Measurements from ENCODE around the gene PLEKHA7. TPM values are rescaled to one million over a fixed set of nuclear protein-coding genes. Genes with fewer than 3 reads are reported as not detected.

The PLEKHA7 gene
- total RNA-seq, 1 experiment from 2014 or later = 4.4 TPM

DNA sequence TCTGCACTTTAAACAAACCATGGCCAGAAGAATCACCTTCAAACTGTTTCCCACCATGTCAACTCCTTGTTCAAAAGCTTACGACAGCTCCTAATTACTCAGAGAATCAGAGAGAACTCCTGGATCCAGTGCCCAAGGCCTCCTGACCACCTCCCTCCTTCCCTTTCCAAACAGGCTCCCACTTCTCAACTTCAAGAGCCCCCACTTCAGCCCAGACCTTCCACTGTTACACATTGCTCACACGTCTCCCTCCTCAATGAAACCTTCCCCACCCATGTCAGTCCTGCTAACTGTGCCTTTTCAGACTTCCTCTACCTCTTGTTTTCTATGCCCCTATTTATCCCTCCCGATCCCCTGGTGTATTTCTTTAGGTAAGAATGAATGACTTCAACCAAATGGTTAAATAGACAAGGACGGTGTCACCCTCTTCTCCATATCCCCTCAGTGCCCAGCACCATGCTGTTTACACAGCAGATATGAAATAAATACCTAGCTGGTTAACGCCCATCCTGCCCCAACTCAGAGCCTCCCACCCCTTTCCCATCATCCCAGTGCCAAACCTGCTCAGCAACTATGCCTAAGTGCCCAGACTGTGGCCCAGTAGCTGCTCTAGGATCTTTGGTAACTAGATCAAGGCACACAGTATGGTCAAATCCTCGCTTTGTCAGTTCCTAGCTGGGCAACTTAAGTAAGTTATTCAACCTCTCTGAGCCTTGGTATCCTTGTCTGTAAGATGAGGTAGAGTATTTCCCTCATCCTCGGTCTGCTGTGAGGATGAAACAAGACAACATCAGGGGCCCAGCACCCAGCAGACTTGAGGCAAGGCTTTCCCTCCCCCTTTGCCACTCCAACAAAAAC is 36.8 kb downstream of the PLEKHA7 start:
- no peak overlapping the region for H3K9ac ChIP-seq (ENCODE audit: low read length)
- no peaks in the 10 kb centered on the region for H4K20me1 ChIP-seq (ENCODE audit: insufficient read depth, low read depth, low read length)
- H3K27me3 ChIP-seq (ENCODE audit: low read length) = no peaks in the 10 kb centered on the region
- no peaks in the 10 kb centered on the region for H3K9me3 ChIP-seq (ENCODE audit: low read length)
- H3K9me2 ChIP-seq (replicated peaks; ENCODE audit: insufficient read depth, low read length) = no peaks in the 10 kb centered on the region
- no peak overlapping the region for H3K4me3 ChIP-seq (ENCODE audit: low read length)
- H3K4me1 ChIP-seq (ENCODE audit: low read length) = no peaks in the 10 kb centered on the region
- no peak overlapping the region for H3K4me2 ChIP-seq (ENCODE audit: low read depth, low read length, poor library complexity, severe bottlenecking)
- H2AFZ ChIP-seq (ENCODE audit: low read length) = no peak overlapping the region
- H3K27ac ChIP-seq (ENCODE audit: low read length) = no peak overlapping the region
- H3K36me3 ChIP-seq (ENCODE audit: insufficient read depth, low read length) = no peaks in the 10 kb centered on the region
- DNase-seq = no peak
- H3K79me2 ChIP-seq (ENCODE audit: low read length) = no peaks in the 10 kb centered on the region

DNA sequence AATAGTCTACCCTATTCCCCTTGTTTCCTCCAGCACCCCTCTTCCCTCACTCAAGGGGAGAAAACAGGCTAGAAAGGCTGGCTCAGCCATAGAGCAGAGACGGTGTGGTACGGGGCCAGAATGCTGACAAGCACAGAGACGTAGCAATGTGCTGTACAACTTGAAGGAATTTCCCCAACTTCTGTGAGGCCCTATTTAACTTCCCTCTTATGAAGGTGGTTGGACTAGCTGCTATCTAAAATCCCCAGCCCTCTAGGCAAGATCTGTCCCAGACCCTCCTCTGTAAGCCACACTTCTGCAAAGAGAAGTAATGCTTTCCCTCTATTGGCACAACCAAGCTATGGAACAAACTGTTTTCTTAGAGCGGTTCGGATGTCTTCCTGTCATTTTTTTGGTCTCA is 37.8 kb downstream of the PLEKHA7 start:
- no peak overlapping the region for H2AFZ ChIP-seq (ENCODE audit: low read length)
- H3K27me3 ChIP-seq (ENCODE audit: low read length) = no peaks in the 10 kb centered on the region
- H3K4me3 ChIP-seq (ENCODE audit: low read length) = no peak overlapping the region
- no peaks in the 10 kb centered on the region for H3K79me2 ChIP-seq (ENCODE audit: low read length)
- H3K9me3 ChIP-seq (ENCODE audit: low read length) = no peaks in the 10 kb centered on the region
- no peak overlapping the region for H3K9ac ChIP-seq (ENCODE audit: low read length)
- no peaks in the 10 kb centered on the region for H4K20me1 ChIP-seq (ENCODE audit: insufficient read depth, low read depth, low read length)
- H3K27ac ChIP-seq (ENCODE audit: low read length) = no peak overlapping the region
- H3K9me2 ChIP-seq (replicated peaks; ENCODE audit: insufficient read depth, low read length) = no peaks in the 10 kb centered on the region
- DNase-seq = no peak
- no peak overlapping the region for H3K4me2 ChIP-seq (ENCODE audit: low read depth, low read length, poor library complexity, severe bottlenecking)
- no peaks in the 10 kb centered on the region for H3K36me3 ChIP-seq (ENCODE audit: insufficient read depth, low read length)
- H3K4me1 ChIP-seq (ENCODE audit: low read length) = no peaks in the 10 kb centered on the region

DNA sequence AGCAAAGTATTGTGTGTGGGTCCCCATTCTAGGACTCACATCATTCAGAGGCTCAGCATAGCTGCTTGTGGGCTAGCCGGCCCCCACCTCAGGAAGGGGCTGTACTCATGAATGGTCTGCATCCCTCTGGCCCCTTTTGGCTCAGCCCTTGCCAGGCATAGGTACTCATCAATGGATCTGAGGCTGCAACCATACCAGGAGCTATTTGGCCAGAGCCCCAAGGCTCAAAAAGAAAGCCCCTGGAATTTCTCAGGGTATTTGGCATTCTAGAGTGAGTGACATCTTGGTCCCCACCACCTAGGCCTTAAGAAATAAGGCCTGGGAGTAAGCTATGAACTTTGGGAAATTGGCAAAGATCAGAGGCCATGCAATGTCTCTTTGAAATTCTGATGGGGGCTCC is 38.3 kb downstream of the PLEKHA7 start:
- Histone ChIP-seq H2AFZ (ENCODE audit: low read length) (no peak overlapping the region), H3K27ac (ENCODE audit: low read length) (no peak overlapping the region), H3K36me3 (ENCODE audit: insufficient read depth, low read length) (no peaks in the 10 kb centered on the region), H3K9ac (ENCODE audit: low read length) (no peak overlapping the region), H3K4me3 (ENCODE audit: low read length) (no peak overlapping the region), H3K27me3 (ENCODE audit: low read length) (no peaks in the 10 kb centered on the region), H3K79me2 (ENCODE audit: low read length) (no peaks in the 10 kb centered on the region), H3K4me1 (ENCODE audit: low read length) (no peaks in the 10 kb centered on the region), H3K4me2 (ENCODE audit: low read depth, low read length, poor library complexity, severe bottlenecking) (no peak overlapping the region), H3K9me2 (replicated peaks; ENCODE audit: insufficient read depth, low read length) (no peaks in the 10 kb centered on the region), H3K9me3 (ENCODE audit: low read length) (no peaks in the 10 kb centered on the region), H4K20me1 (ENCODE audit: insufficient read depth, low read depth, low read length) (no peaks in the 10 kb centered on the region)
- DNase-seq = no peak

DNA sequence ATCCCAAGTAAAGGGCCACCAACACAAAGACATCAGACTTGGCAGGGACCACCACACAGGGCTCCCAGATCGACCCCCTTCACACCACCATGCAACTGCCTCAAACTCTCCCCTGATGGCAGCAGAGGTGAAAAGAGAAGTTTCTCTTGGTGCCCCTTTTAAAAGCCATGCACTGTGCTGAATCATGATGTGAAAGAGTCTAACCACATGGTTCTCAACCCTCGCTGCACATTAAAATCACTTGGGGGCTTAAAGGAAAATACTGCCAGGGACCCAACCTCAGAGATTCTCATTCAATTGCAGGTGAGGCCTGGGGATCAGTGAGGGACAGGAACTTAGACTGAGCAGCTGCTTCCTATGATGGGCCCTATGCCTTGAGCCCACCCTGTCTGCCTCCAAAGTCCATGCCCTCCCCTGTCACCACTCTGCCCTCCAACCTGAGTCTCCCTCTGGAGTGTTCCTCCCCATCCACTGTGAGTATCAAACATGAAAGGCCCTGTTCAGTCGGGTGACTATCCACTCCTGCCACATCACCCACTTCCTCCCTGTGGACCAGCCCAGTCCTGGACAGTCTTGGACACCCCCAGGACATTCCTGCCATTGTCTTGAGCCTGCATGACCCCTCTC is 40.8 kb downstream of the PLEKHA7 start:
- Histone ChIP-seq H3K27me3 (ENCODE audit: low read length) (no peaks in the 10 kb centered on the region), H3K9me2 (replicated peaks; ENCODE audit: insufficient read depth, low read length) (no peaks in the 10 kb centered on the region), H3K4me2 (ENCODE audit: low read depth, low read length, poor library complexity, severe bottlenecking) (no peak overlapping the region), H3K9me3 (ENCODE audit: low read length) (no peaks in the 10 kb centered on the region), H3K9ac (ENCODE audit: low read length) (no peak overlapping the region), H3K27ac (ENCODE audit: low read length) (no peak overlapping the region), H4K20me1 (ENCODE audit: insufficient read depth, low read depth, low read length) (no peaks in the 10 kb centered on the region), H2AFZ (ENCODE audit: low read length) (no peak overlapping the region), H3K79me2 (ENCODE audit: low read length) (no peaks in the 10 kb centered on the region), H3K4me3 (ENCODE audit: low read length) (no peak overlapping the region), H3K4me1 (ENCODE audit: low read length) (no peaks in the 10 kb centered on the region), H3K36me3 (ENCODE audit: insufficient read depth, low read length) (no peaks in the 10 kb centered on the region)
- DNase-seq = no peak

DNA sequence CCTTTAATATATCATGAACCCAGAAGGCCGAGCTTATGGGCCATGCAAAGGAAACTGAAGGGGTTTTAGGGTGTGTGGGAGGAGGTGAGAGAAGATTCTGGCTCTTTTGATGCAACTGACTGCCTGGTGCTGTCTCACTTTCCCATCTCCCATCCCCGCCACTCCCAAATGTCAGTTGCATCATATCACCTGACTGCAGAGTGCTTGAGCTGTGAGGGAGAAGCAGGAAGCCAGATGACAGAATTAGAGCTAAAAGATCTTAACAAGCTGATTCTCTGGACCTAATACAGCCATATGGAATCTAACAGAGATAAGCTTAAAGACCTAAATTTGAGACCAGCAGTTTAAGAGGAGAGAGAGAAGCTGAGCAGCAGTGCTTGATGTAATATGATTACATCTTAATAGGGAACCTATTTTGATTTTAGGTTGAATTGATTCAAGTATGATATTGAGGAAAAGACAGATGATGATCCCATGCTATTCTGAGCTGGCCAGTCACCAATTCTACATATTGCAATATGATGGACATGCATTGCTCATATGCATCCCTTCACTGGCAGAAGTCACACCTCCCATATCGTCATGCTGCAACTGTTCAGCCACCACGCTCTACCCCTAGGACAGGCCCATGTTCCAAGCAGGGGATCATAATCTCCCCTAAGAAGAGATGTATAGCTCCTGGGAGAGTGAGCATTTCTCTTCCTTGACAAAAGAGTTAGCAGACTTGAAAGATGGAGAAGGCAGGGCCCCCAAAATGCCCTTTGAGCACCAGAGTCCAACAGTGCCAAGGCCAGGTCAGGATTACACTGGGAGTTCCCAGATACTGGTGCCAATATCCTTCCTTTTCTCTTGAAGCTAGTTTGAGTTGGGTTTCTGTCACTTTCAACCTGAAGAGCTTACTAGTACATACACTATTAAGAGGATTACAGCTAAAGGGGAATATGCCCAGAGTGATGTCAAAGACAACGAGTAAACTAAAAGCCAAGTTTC is 44.9 kb downstream of the PLEKHA7 start:
- H3K4me1 ChIP-seq (ENCODE audit: low read length) = no peaks in the 10 kb centered on the region
- H3K27me3 ChIP-seq (ENCODE audit: low read length) = no peaks in the 10 kb centered on the region
- H3K9ac ChIP-seq (ENCODE audit: low read length) = no peak overlapping the region
- H4K20me1 ChIP-seq (ENCODE audit: insufficient read depth, low read depth, low read length) = no peaks in the 10 kb centered on the region
- H3K4me2 ChIP-seq (ENCODE audit: low read depth, low read length, poor library complexity, severe bottlenecking) = no peak overlapping the region
- no peak overlapping the region for H3K4me3 ChIP-seq (ENCODE audit: low read length)
- H2AFZ ChIP-seq (ENCODE audit: low read length) = no peak overlapping the region
- DNase-seq = no peak
- no peaks in the 10 kb centered on the region for H3K36me3 ChIP-seq (ENCODE audit: insufficient read depth, low read length)
- H3K79me2 ChIP-seq (ENCODE audit: low read length) = no peaks in the 10 kb centered on the region
- H3K9me3 ChIP-seq (ENCODE audit: low read length) = no peaks in the 10 kb centered on the region
- no peaks in the 10 kb centered on the region for H3K9me2 ChIP-seq (replicated peaks; ENCODE audit: insufficient read depth, low read length)
- H3K27ac ChIP-seq (ENCODE audit: low read length) = no peak overlapping the region

DNA sequence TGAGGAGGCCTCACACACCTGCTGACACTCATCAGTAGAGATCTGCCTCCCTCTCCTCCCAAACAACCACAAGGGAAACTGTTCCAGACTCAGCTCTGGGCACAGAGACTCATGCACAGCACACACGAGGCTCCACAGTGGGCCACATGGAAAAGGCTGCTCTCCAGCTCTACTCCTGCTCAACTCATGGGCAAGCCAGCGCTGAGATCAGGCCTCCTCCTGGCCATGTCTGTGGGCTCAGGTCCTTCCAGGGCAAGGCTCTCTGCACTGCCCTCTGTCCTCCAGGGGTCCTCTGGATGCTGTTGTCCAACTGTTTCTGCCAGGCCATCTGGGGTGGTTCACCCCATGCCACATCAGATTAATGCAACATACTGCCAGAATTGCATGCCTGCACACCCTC is 46.0 kb downstream of the PLEKHA7 start:
- no peaks in the 10 kb centered on the region for H3K4me1 ChIP-seq (ENCODE audit: low read length)
- H3K27me3 ChIP-seq (ENCODE audit: low read length) = no peaks in the 10 kb centered on the region
- no peaks in the 10 kb centered on the region for H3K9me2 ChIP-seq (replicated peaks; ENCODE audit: insufficient read depth, low read length)
- no peaks in the 10 kb centered on the region for H3K9me3 ChIP-seq (ENCODE audit: low read length)
- no peak overlapping the region for H3K4me3 ChIP-seq (ENCODE audit: low read length)
- no peaks in the 10 kb centered on the region for H3K79me2 ChIP-seq (ENCODE audit: low read length)
- no peak overlapping the region for H3K27ac ChIP-seq (ENCODE audit: low read length)
- H3K4me2 ChIP-seq (ENCODE audit: low read depth, low read length, poor library complexity, severe bottlenecking) = no peak overlapping the region
- DNase-seq = no peak
- no peaks in the 10 kb centered on the region for H3K36me3 ChIP-seq (ENCODE audit: insufficient read depth, low read length)
- no peak overlapping the region for H3K9ac ChIP-seq (ENCODE audit: low read length)
- H2AFZ ChIP-seq (ENCODE audit: low read length) = no peak overlapping the region
- no peaks in the 10 kb centered on the region for H4K20me1 ChIP-seq (ENCODE audit: insufficient read depth, low read depth, low read length)

DNA sequence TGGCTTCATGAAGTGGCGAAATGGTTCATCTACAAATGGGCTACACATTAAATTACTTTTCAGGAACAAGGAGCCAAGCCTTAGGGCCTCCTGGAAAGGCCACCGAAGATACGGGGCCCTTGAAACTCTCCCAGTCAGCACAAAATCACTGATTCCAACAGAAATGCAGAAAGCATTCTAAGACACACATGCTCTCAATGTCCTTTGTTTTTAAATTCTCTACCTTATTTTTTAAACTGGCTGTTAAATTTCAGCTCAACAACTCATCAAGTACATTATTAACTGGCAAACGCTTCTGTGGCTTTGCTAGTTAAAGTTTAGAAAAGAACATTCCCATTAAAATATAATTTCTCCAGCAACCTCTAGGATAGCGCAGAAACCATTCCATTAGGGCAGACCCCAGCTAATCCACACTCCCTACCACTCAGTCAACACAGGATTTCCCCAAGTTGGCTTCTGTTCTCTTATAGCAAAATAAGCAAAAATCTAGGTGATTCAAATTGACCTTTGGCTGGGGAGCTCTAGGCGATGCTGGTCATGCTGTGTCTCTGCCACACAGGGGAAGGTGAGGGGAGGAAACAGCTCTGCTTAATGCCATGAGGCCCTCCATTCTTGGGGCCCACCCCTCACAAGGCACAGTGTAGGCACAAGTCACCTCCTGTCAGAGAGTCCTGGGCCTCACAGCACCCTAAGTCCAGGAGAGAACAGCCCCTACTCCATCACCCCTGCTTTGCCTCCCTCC is 47.1 kb downstream of the PLEKHA7 start:
- no peak for DNase-seq
- Histone ChIP-seq H3K27ac (ENCODE audit: low read length) (no peak overlapping the region), H3K79me2 (ENCODE audit: low read length) (no peaks in the 10 kb centered on the region), H3K4me2 (ENCODE audit: low read depth, low read length, poor library complexity, severe bottlenecking) (no peak overlapping the region), H3K9me3 (ENCODE audit: low read length) (no peaks in the 10 kb centered on the region), H4K20me1 (ENCODE audit: insufficient read depth, low read depth, low read length) (no peaks in the 10 kb centered on the region), H3K9ac (ENCODE audit: low read length) (no peak overlapping the region), H3K36me3 (ENCODE audit: insufficient read depth, low read length) (no peaks in the 10 kb centered on the region), H3K4me1 (ENCODE audit: low read length) (no peaks in the 10 kb centered on the region), H3K9me2 (replicated peaks; ENCODE audit: insufficient read depth, low read length) (no peaks in the 10 kb centered on the region), H2AFZ (ENCODE audit: low read length) (no peak overlapping the region), H3K4me3 (ENCODE audit: low read length) (no peak overlapping the region), H3K27me3 (ENCODE audit: low read length) (no peaks in the 10 kb centered on the region)

Data from Karpas-422 (cell line).